Measurements from ENCODE around the gene RPL32.

The RPL32 gene

GRCh38 chr3:12818773-12819172 is 22.6 kb downstream of the RPL32 start:
- no peak overlapping the region for H3K27ac ChIP-seq
- H3K9ac ChIP-seq (ENCODE audit: insufficient read length): no peak overlapping the region
- no peak for DNase-seq (ENCODE audit: low read depth, low spot score)
- H3K9me3 ChIP-seq (ENCODE audit: low read depth, low read length): no peaks in the 10 kb centered on the region
- TF ChIP-seq POLR2AphosphoS5 (IDR thresholded peaks at IDR 0.05; ENCODE audit: borderline replicate concordance, low read depth, low read length) (no peak), EZH2 (IDR thresholded peaks at IDR 0.05) (no peak), FOXP2 (optimal IDR thresholded peaks at IDR 0.05; ENCODE audit: control extremely low read depth, extremely low read length, insufficient read depth) (no peak)
- no peak overlapping the region for H3K4me3 ChIP-seq
- no peaks in the 10 kb centered on the region for H3K36me3 ChIP-seq (ENCODE audit: insufficient read depth, low read length)

GRCh38 chr3:12818273-12818672 is 23.1 kb downstream of the RPL32 start:
- H3K9ac ChIP-seq (ENCODE audit: insufficient read length): no peak overlapping the region
- no peak overlapping the region for H3K27ac ChIP-seq
- H3K9me3 ChIP-seq (ENCODE audit: low read depth, low read length): no peaks in the 10 kb centered on the region
- DNase-seq (ENCODE audit: low read depth, low spot score): no peak
- H3K4me3 ChIP-seq: no peak overlapping the region
- no peaks in the 10 kb centered on the region for H3K36me3 ChIP-seq (ENCODE audit: insufficient read depth, low read length)
- TF ChIP-seq POLR2AphosphoS5 (IDR thresholded peaks at IDR 0.05; ENCODE audit: borderline replicate concordance, low read depth, low read length) (no peak), EZH2 (IDR thresholded peaks at IDR 0.05) (no peak), FOXP2 (optimal IDR thresholded peaks at IDR 0.05; ENCODE audit: control extremely low read depth, extremely low read length, insufficient read depth) (no peak)

- Histone ChIP-seq H3K9ac (ENCODE audit: insufficient read length) (no peak overlapping the region), H3K4me3 (no peak overlapping the region), H3K36me3 (ENCODE audit: insufficient read depth, low read length) (no peaks in the 10 kb centered on the region), H3K27ac (no peak overlapping the region), H3K9me3 (ENCODE audit: low read depth, low read length) (no peaks in the 10 kb centered on the region)
- no peak for DNase-seq (ENCODE audit: low read depth, low spot score)
- TF ChIP-seq FOXP2 (optimal IDR thresholded peaks at IDR 0.05; ENCODE audit: control extremely low read depth, extremely low read length, insufficient read depth) (no peak), POLR2AphosphoS5 (IDR thresholded peaks at IDR 0.05; ENCODE audit: borderline replicate concordance, low read depth, low read length) (no peak), EZH2 (IDR thresholded peaks at IDR 0.05) (no peak)
Observed at GRCh38 chr3:12817343-12817710, 24.0 kb downstream of the RPL32 start.

GRCh38 chr3:12816521-12817342 is 24.6 kb downstream of the RPL32 start:
- Histone ChIP-seq H3K4me3 (no peak overlapping the region), H3K36me3 (ENCODE audit: insufficient read depth, low read length) (no peaks in the 10 kb centered on the region), H3K27ac (no peak overlapping the region)

GRCh38 chr3:12815719-12816118 is 25.6 kb downstream of the RPL32 start:
- no peak for DNase-seq (ENCODE audit: low read depth, low spot score)
- Histone ChIP-seq H3K36me3 (ENCODE audit: insufficient read depth, low read length) (no peaks in the 10 kb centered on the region), H3K9ac (ENCODE audit: insufficient read length) (no peak overlapping the region), H3K4me3 (no peak overlapping the region), H3K27ac (no peak overlapping the region), H3K9me3 (ENCODE audit: low read depth, low read length) (no peaks in the 10 kb centered on the region)
- TF ChIP-seq FOXP2 (optimal IDR thresholded peaks at IDR 0.05; ENCODE audit: control extremely low read depth, extremely low read length, insufficient read depth): no peak
- no peak for TF ChIP-seq EZH2 (IDR thresholded peaks at IDR 0.05)
- TF ChIP-seq POLR2AphosphoS5 (IDR thresholded peaks at IDR 0.05; ENCODE audit: borderline replicate concordance, low read depth, low read length): no peak

More at GRCh38 chr3:12816521-12817342, 24.6 kb downstream of the RPL32 start:
- no peak for DNase-seq (ENCODE audit: low read depth, low spot score)
- no peaks in the 10 kb centered on the region for H3K9me3 ChIP-seq (ENCODE audit: low read depth, low read length)
- TF ChIP-seq EZH2 (IDR thresholded peaks at IDR 0.05) (no peak), FOXP2 (optimal IDR thresholded peaks at IDR 0.05; ENCODE audit: control extremely low read depth, extremely low read length, insufficient read depth) (no peak), POLR2AphosphoS5 (IDR thresholded peaks at IDR 0.05; ENCODE audit: borderline replicate concordance, low read depth, low read length) (no peak)
- no peak overlapping the region for H3K9ac ChIP-seq (ENCODE audit: insufficient read length)

- no peaks in the 10 kb centered on the region for H3K36me3 ChIP-seq (ENCODE audit: insufficient read depth, low read length)
- DNase-seq (ENCODE audit: low read depth, low spot score): no peak
Observed at GRCh38 chr3:12815078-12815477, 26.3 kb downstream of the RPL32 start.

GRCh38 chr3:12813967-12814366 is 27.4 kb downstream of the RPL32 start:
- Histone ChIP-seq H3K36me3 (ENCODE audit: insufficient read depth, low read length) (no peaks in the 10 kb centered on the region), H3K4me3 (no peak overlapping the region), H3K27ac (no peak overlapping the region), H3K9me3 (ENCODE audit: low read depth, low read length) (no peaks in the 10 kb centered on the region), H3K9ac (ENCODE audit: insufficient read length) (no peak overlapping the region)
- TF ChIP-seq FOXP2 (optimal IDR thresholded peaks at IDR 0.05; ENCODE audit: control extremely low read depth, extremely low read length, insufficient read depth) (no peak), POLR2AphosphoS5 (IDR thresholded peaks at IDR 0.05; ENCODE audit: borderline replicate concordance, low read depth, low read length) (no peak), EZH2 (IDR thresholded peaks at IDR 0.05) (no peak)
- no peak for DNase-seq (ENCODE audit: low read depth, low spot score)

More at GRCh38 chr3:12815078-12815477, 26.3 kb downstream of the RPL32 start:
- Histone ChIP-seq H3K4me3 (no peak overlapping the region), H3K9ac (ENCODE audit: insufficient read length) (no peak overlapping the region), H3K27ac (no peak overlapping the region), H3K9me3 (ENCODE audit: low read depth, low read length) (no peaks in the 10 kb centered on the region)
- TF ChIP-seq FOXP2 (optimal IDR thresholded peaks at IDR 0.05; ENCODE audit: control extremely low read depth, extremely low read length, insufficient read depth) (no peak), POLR2AphosphoS5 (IDR thresholded peaks at IDR 0.05; ENCODE audit: borderline replicate concordance, low read depth, low read length) (no peak), EZH2 (IDR thresholded peaks at IDR 0.05) (no peak)

GRCh38 chr3:12812812-12813211 is 28.6 kb downstream of the RPL32 start:
- no peaks in the 10 kb centered on the region for H3K36me3 ChIP-seq (ENCODE audit: insufficient read depth, low read length)
- TF ChIP-seq POLR2AphosphoS5 (IDR thresholded peaks at IDR 0.05; ENCODE audit: borderline replicate concordance, low read depth, low read length) (no peak), FOXP2 (optimal IDR thresholded peaks at IDR 0.05; ENCODE audit: control extremely low read depth, extremely low read length, insufficient read depth) (no peak), EZH2 (IDR thresholded peaks at IDR 0.05) (no peak)
- no peak overlapping the region for H3K4me3 ChIP-seq
- H3K9ac ChIP-seq (ENCODE audit: insufficient read length): no peak overlapping the region
- no peak for DNase-seq (ENCODE audit: low read depth, low spot score)
- H3K9me3 ChIP-seq (ENCODE audit: low read depth, low read length): no peaks in the 10 kb centered on the region
- no peak overlapping the region for H3K27ac ChIP-seq

Measured in SK-N-MC (cell line).